Gastrocnemius medialis (tissue), 4 donors: Measurements from ENCODE around the gene ADIPOR1.

Experiments used
- CTCF ChIP-seq, 5 experiments: fragments of 450-650 bp in 3 of 5; fragments of 200-600 bp in 2 of 5; sonication (generic) in 2 of 5; IDR thresholded peaks in 4 of 5; conservative IDR thresholded peaks in 1 of 5; 1 replicate in 4 of 5; 2 replicates in 1 of 5; pipeline ENCODE4 v1.5.1; 2016 to 2019; ENCODE audit warnings: antibody characterized with exemption in 5 of 5, mild to moderate bottlenecking in 3 of 5, moderate library complexity in 3 of 5
- POLR2A ChIP-seq, 2 donors: fragments of 450-650 bp; IDR thresholded peaks; one replicate each; pipeline ENCODE4 v1.6.1; 2017; ENCODE audit warnings: antibody characterized with exemption in 2 of 2, mild to moderate bottlenecking in 2 of 2, moderate library complexity in 2 of 2

- TF ChIP-seq CTCF (IDR thresholded peaks at IDR 0.05 in 4 of 5, conservative IDR thresholded peaks at IDR 0.05 in 1 of 5): peak; percentile 79 to 84 (median 81)
- peak; percentile 78 to 83 for TF ChIP-seq POLR2A (IDR thresholded peaks at IDR 0.05)
Observed at GRCh38 chr1:202926581-202927491, 31.3 kb downstream of the ADIPOR1 start, which contains the start of gene KLHL12.
